Caco-2 (cell line): Measurements from ENCODE around the gene PAX1. TPM values are rescaled to one million over a fixed set of nuclear protein-coding genes. Genes with fewer than 3 reads are reported as not detected.

Experiments used
- Bru-seq: library from RNA; stranded (reverse); fragments of 400-500 nt; gene quantifications from one replicate; lab custom pipeline; 2021; lab: Mats Ljungman, UMichigan
- BruChase-seq, 2 experiments: library from RNA; stranded (reverse); fragments of 400-500 nt; gene quantifications; one replicate each; lab custom pipeline; 2021; lab: Mats Ljungman, UMichigan
- BruUV-seq: library from RNA; stranded (reverse); fragments of 400-500 nt; replicated peaks from 2 replicates; lab custom pipeline; 2021; lab: Mats Ljungman, UMichigan
- CTCF ChIA-PET: fragments of 300-600 bp; sonication (Branson Sonifier 250); formaldehyde crosslinking; loops from one replicate; lab custom pipeline; 2022; ENCODE audit warnings: antibody characterized with exemption; lab: Charles Lee
- POLR2A ChIA-PET: fragments of 300-600 bp; sonication (Branson Sonifier 250); formaldehyde crosslinking; loops from one replicate; lab custom pipeline; 2022; ENCODE audit warnings: antibody characterized with exemption; lab: Charles Lee
- DNase-seq, 2 experiments: peaks; one replicate each; pipeline versions ENCODE4 v3.0.0 to v3.0.0-alpha.2; 2020 to 2022
- H3K27me3 ChIP-seq: replicated peaks from 2 replicates; pipeline ENCODE4 v1.6.0; 2011; ENCODE audit warnings: low read length; ENCODE audit not compliant: control insufficient read depth, insufficient read depth
- H3K36me3 ChIP-seq: 2 replicates; pipeline ENCODE4 v1.5.1; 2011; ENCODE audit warnings: low read length; ENCODE audit not compliant: control insufficient read depth, insufficient read depth
- H3K4me1 ChIP-seq: fragments of 250-450 bp; sonication (Bioruptor Pico); 2 replicates; pipeline ENCODE4 v1.5.1; 2020; ENCODE audit warnings: mild to moderate bottlenecking
- H3K4me3 ChIP-seq: 2 replicates; pipeline ENCODE4 v1.5.1; 2011; ENCODE audit warnings: low read depth, mild to moderate bottlenecking, control low read depth, low read length
- H3K9me3 ChIP-seq: fragments of 250-450 bp; sonication (Bioruptor Pico); 2 replicates; pipeline ENCODE4 v1.5.1; 2020; ENCODE audit warnings: mild to moderate bottlenecking, moderate library complexity
- H3K27ac Mint-ChIP-seq: one replicate; pipeline ENCODE4 v1.8.0; 2022; ENCODE audit warnings: mixed read lengths; ENCODE audit not compliant: unreplicated experiment
- H3K27me3 Mint-ChIP-seq: one replicate; pipeline ENCODE4 v1.8.0; 2022; ENCODE audit warnings: mixed read lengths; ENCODE audit not compliant: insufficient read depth, unreplicated experiment
- H3K36me3 Mint-ChIP-seq: one replicate; pipeline ENCODE4 v1.8.0; 2022; ENCODE audit warnings: mild to moderate bottlenecking, mixed read lengths; ENCODE audit not compliant: insufficient read depth, unreplicated experiment
- H3K4me1 Mint-ChIP-seq: one replicate; pipeline ENCODE4 v1.8.0; 2022; ENCODE audit warnings: low read depth, mixed read lengths; ENCODE audit not compliant: unreplicated experiment
- H3K4me3 Mint-ChIP-seq: one replicate; pipeline ENCODE4 v1.8.0; 2022; ENCODE audit warnings: mild to moderate bottlenecking, moderate library complexity, mixed read lengths; ENCODE audit not compliant: unreplicated experiment
- H3K9me3 Mint-ChIP-seq: one replicate; pipeline ENCODE4 v1.8.0; 2022; ENCODE audit warnings: mixed read lengths; ENCODE audit not compliant: unreplicated experiment
- CTCF ChIP-seq, 2 experiments: fragments of 200-600 bp in 1 of 2; IDR thresholded peaks; 1 replicate in 1 of 2; 2 replicates in 1 of 2; pipeline versions ENCODE4 v1.5.1 to v1.8.0; 2011 to 2022; ENCODE audit warnings: antibody characterized with exemption in 1 of 2, control low read depth in 1 of 2, inconsistent platforms in 1 of 2, low read depth in 1 of 2, low read length in 1 of 2, mild to moderate bottlenecking in 1 of 2, moderate library complexity in 1 of 2; ENCODE audit not compliant: insufficient read depth in 1 of 2, severe bottlenecking in 1 of 2, unreplicated experiment in 1 of 2
- intact Hi-C: fragments of 100-400 bp; cut with micrococcal nuclease; formaldehyde crosslinking; loops from one replicate; pipeline ENCODE4 v1.10.0; 2022; ENCODE audit not compliant: unreplicated experiment
- long read RNA-seq: library from polyadenylated mRNA; stranded (forward); transcript quantifications from one replicate; pipeline ENCODE4 v2.0.0, GENCODE V29; 2022
- total RNA-seq: library from RNA; stranded (reverse); gene quantifications from 2 replicates; pipeline ENCODE4 v1.2.3, GENCODE V29; 2022

Gene PAX1
- total RNA-seq (not detected in 2 replicates), Bru-seq, nascent RNA (not detected), BruChase-seq, experiment 1, labeled RNA remaining after a 2-hour chase (not detected), BruChase-seq, experiment 2, labeled RNA remaining after a 6-hour chase (not detected)
- long read RNA-seq, result 0 reads

GRCh38 chr20:21705575-21706260 is at the start of gene PAX1:
Gene PAX1 (plus strand): TSS chr20:21705664. CDS start chr20:21705713, 49 bp downstream.
- H3K27me3 Mint-ChIP-seq, result peaks cover 9% of the 10 kb centered on the region
- POLR2A ChIA-PET, result no interaction called here
- Histone ChIP-seq H3K9me3 (no peaks in the 10 kb centered on the region), H3K36me3 (no peaks in the 10 kb centered on the region), H3K4me3 (no peak within 1 kb of the TSS), H3K27me3 (no peaks in the 10 kb centered on the region), H3K4me1 (no peaks in the 10 kb centered on the region)
- BruUV-seq, result no TSS peak
- H3K36me3 Mint-ChIP-seq, result no peaks in the 10 kb centered on the region
- H3K4me3 Mint-ChIP-seq, result no peak within 1 kb of the TSS
- no peaks in the 10 kb centered on the region for H3K9me3 Mint-ChIP-seq
- H3K27ac Mint-ChIP-seq, result no peak within 1 kb of the TSS
- DNase-seq, result no peak
- H3K4me1 Mint-ChIP-seq, result no peaks in the 10 kb centered on the region
- CTCF ChIA-PET, result no interaction called here
- intact Hi-C loops, result no loop called here
- no peak for TF ChIP-seq CTCF (IDR thresholded peaks at IDR 0.05; ENCODE audit: insufficient read depth in 1 of 2, low read depth in 1 of 2, low read length in 1 of 2, severe bottlenecking in 1 of 2, unreplicated experiment in 1 of 2)

- H3K27ac Mint-ChIP-seq, result no peak overlapping the region
- no peaks in the 10 kb centered on the region for H3K36me3 Mint-ChIP-seq
- no peaks in the 10 kb centered on the region for H3K9me3 ChIP-seq
- intact Hi-C loops, result no loop called here
- H3K4me3 Mint-ChIP-seq, result no peak overlapping the region
- H3K4me1 ChIP-seq, result no peaks in the 10 kb centered on the region
- no peak for DNase-seq
- no peak for TF ChIP-seq CTCF (IDR thresholded peaks at IDR 0.05; ENCODE audit: insufficient read depth in 1 of 2, low read depth in 1 of 2, low read length in 1 of 2, severe bottlenecking in 1 of 2, unreplicated experiment in 1 of 2)
- CTCF ChIA-PET, result no interaction called here
- H3K36me3 ChIP-seq, result no peaks in the 10 kb centered on the region
- H3K27me3 ChIP-seq, result peaks cover 2% of the 10 kb centered on the region; the same call in 1 of the 2 replicates
- POLR2A ChIA-PET, result no interaction called here
- no peak overlapping the region for H3K4me3 ChIP-seq
- no peaks in the 10 kb centered on the region for H3K9me3 Mint-ChIP-seq
- H3K4me1 Mint-ChIP-seq, result no peaks in the 10 kb centered on the region
- H3K27me3 Mint-ChIP-seq, result peaks cover 14% of the 10 kb centered on the region
- BruUV-seq, result no TSS peak
Observed at GRCh38 chr20:21656308-21657067, 49.0 kb upstream of the PAX1 start.

- no peak overlapping the region for H3K4me3 Mint-ChIP-seq
Observed at GRCh38 chr20:21661488-21662055, 43.9 kb upstream of the PAX1 start.

More at GRCh38 chr20:21661488-21662055, 43.9 kb upstream of the PAX1 start:
- Histone ChIP-seq H3K36me3 (no peaks in the 10 kb centered on the region), H3K4me3 (no peak overlapping the region), H3K4me1 (no peaks in the 10 kb centered on the region), H3K27me3 (no peaks in the 10 kb centered on the region; the same call in 1 of the 2 replicates), H3K9me3 (no peaks in the 10 kb centered on the region)
- no TSS peak for BruUV-seq
- intact Hi-C loops, result no loop called here
- ChIA-PET CTCF (no interaction called here), POLR2A (no interaction called here)
- Mint-ChIP-seq H3K36me3 (no peaks in the 10 kb centered on the region), H3K9me3 (no peaks in the 10 kb centered on the region), H3K4me1 (no peaks in the 10 kb centered on the region), H3K27me3 (peaks cover 8% of the 10 kb centered on the region), H3K27ac (no peak overlapping the region)
- no peak for TF ChIP-seq CTCF (IDR thresholded peaks at IDR 0.05; ENCODE audit: insufficient read depth in 1 of 2, low read depth in 1 of 2, low read length in 1 of 2, severe bottlenecking in 1 of 2, unreplicated experiment in 1 of 2)
- DNase-seq, result no peak
